HUDEP-2 (cell line): Measurements from ENCODE around the gene BBS2.

Experiments
- DNase-seq, 76 experiments: peaks; one replicate each; lab custom pipeline; 2025; ENCODE audit not compliant: unreplicated experiment in 76 of 76; lab: John Stamatoyannopoulos, UW

BBS2 gene

GRCh38 chr16:56438038-56438437 lies 81.8 kb downstream of the BBS2 start:
- peak in 64 of 76 experiments; percentile 13 to 81 (median 44) for DNase-seq

- DNase-seq, result no peak
Observed at GRCh38 chr16:56436258-56436657, 83.6 kb downstream of the BBS2 start.
